Skeletal muscle tissue (tissue), 4 donors: ENCODE measurements around the gene SEMG1. TPM values are rescaled to one million over a fixed set of nuclear protein-coding genes. Genes with fewer than 3 reads are reported as not detected.

Source experiments
- H3K27ac ChIP-seq: one replicate; pipeline ENCODE4 v1.7.0; 2013; ENCODE audit warnings: mild to moderate bottlenecking, low read depth, low read length, inconsistent platforms
- H3K27me3 ChIP-seq, 3 donors: one replicate each; pipeline ENCODE4 v1.7.0; 2013; ENCODE audit warnings: low read length in 3 of 3; ENCODE audit not compliant: control insufficient read depth in 3 of 3, insufficient read depth in 3 of 3
- H3K36me3 ChIP-seq, 3 donors: one replicate each; pipeline ENCODE4 v1.7.0; 2013; ENCODE audit warnings: low read length in 3 of 3; ENCODE audit not compliant: control insufficient read depth in 3 of 3, insufficient read depth in 3 of 3
- H3K4me1 ChIP-seq, 3 donors: one replicate each; pipeline ENCODE4 v1.7.0; 2013; ENCODE audit warnings: low read length in 3 of 3, mild to moderate bottlenecking in 3 of 3; ENCODE audit not compliant: control insufficient read depth in 3 of 3, insufficient read depth in 3 of 3
- H3K4me3 ChIP-seq, 3 donors: one replicate each; pipeline ENCODE4 v1.7.0; 2013; ENCODE audit warnings: low read length in 3 of 3
- H3K9ac ChIP-seq, 3 donors: one replicate each; pipeline ENCODE4 v1.7.0; 2013; ENCODE audit warnings: low read length in 3 of 3, mild to moderate bottlenecking in 3 of 3, moderate library complexity in 2 of 3, low read depth in 1 of 3
- H3K9me3 ChIP-seq, 3 donors: one replicate each; pipeline ENCODE4 v1.7.0; 2013; ENCODE audit warnings: low read length in 3 of 3; ENCODE audit not compliant: control insufficient read depth in 3 of 3
- total RNA-seq: library from RNA; depleted of rRNA; stranded (reverse); fragments of >200 nt; gene quantifications from one replicate; pipeline ENCODE4 v1.2.3, GENCODE V29; 2014
- donor health status: Osteomylitis.

The SEMG1 gene
- total RNA-seq, 1 donor from 2014 or later: not detected

GRCh38 chr20:45218636-45219035 is 11.8 kb downstream of the SEMG1 start:
- no peaks in the 10 kb centered on the region for H3K36me3 ChIP-seq
- no peak overlapping the region for H3K4me3 ChIP-seq
- peaks cover 3 to 5% (median 3%) of the 10 kb centered on the region in 3 donors for H3K27me3 ChIP-seq
- no peak overlapping the region for H3K27ac ChIP-seq
- H3K9ac ChIP-seq: no peak overlapping the region
- no peaks in the 10 kb centered on the region for H3K4me1 ChIP-seq
- no peaks in the 10 kb centered on the region for H3K9me3 ChIP-seq

GRCh38 chr20:45221076-45221475 is 14.2 kb downstream of the SEMG1 start, which contains the start of gene SEMG2:
Gene SEMG2 (plus strand): TSS chr20:45221373. CDS start chr20:45221390, 17 bp downstream.
- Histone ChIP-seq H3K9me3 (peaks cover 0 to 2% (median 0%) of the 10 kb centered on the region in 3 donors), H3K36me3 (no peaks in the 10 kb centered on the region), H3K27me3 (peaks cover 3 to 9% (median 5%) of the 10 kb centered on the region in 3 donors), H3K4me1 (no peaks in the 10 kb centered on the region), H3K9ac (no peak within 1 kb of the TSS), H3K4me3 (no peak within 1 kb of the TSS), H3K27ac (no peak within 1 kb of the TSS)

- Histone ChIP-seq H3K36me3 (no peaks in the 10 kb centered on the region), H3K27ac (no peak overlapping the region), H3K4me3 (no peak overlapping the region), H3K9me3 (peaks cover 0 to 2% (median 0%) of the 10 kb centered on the region in 3 donors), H3K4me1 (no peaks in the 10 kb centered on the region), H3K9ac (no peak overlapping the region), H3K27me3 (peaks cover 3 to 15% (median 5%) of the 10 kb centered on the region in 3 donors)
These were observed 16.3 kb downstream of the SEMG1 start for GRCh38 chr20:45223136-45223535.

- H3K27me3 ChIP-seq: peaks cover 4 to 21% (median 14%) of the 10 kb centered on the region in 3 donors
- H3K36me3 ChIP-seq: no peaks in the 10 kb centered on the region
- H3K9me3 ChIP-seq: peaks cover 0 to 2% (median 0%) of the 10 kb centered on the region in 3 donors
- no peak overlapping the region for H3K27ac ChIP-seq
- H3K4me3 ChIP-seq: no peak overlapping the region
- H3K9ac ChIP-seq: no peak overlapping the region
- H3K4me1 ChIP-seq: no peaks in the 10 kb centered on the region
These were observed 19.5 kb downstream of the SEMG1 start for GRCh38 chr20:45226287-45226686.

- H3K4me1 ChIP-seq: no peaks in the 10 kb centered on the region
- peaks cover 0 to 2% (median 0%) of the 10 kb centered on the region in 3 donors for H3K9me3 ChIP-seq
- no peak overlapping the region for H3K4me3 ChIP-seq
- H3K36me3 ChIP-seq: no peaks in the 10 kb centered on the region
- H3K9ac ChIP-seq: no peak overlapping the region
- peaks cover 2 to 17% (median 12%) of the 10 kb centered on the region in 3 donors for H3K27me3 ChIP-seq
- H3K27ac ChIP-seq: no peak overlapping the region
These were observed 22.6 kb downstream of the SEMG1 start for GRCh38 chr20:45229264-45230056.

- Histone ChIP-seq H3K9me3 (peaks cover 0 to 5% (median 4%) of the 10 kb centered on the region in 3 donors), H3K9ac (no peak overlapping the region), H3K4me3 (no peak overlapping the region), H3K4me1 (no peaks in the 10 kb centered on the region), H3K27me3 (peaks cover 2 to 20% (median 12%) of the 10 kb centered on the region in 3 donors), H3K36me3 (no peaks in the 10 kb centered on the region), H3K27ac (no peak overlapping the region)
These were observed 23.8 kb downstream of the SEMG1 start for GRCh38 chr20:45230631-45231030.

- Histone ChIP-seq H3K4me1 (no peaks in the 10 kb centered on the region), H3K27me3 (peaks cover 0 to 14% (median 11%) of the 10 kb centered on the region in 3 donors), H3K4me3 (no peak overlapping the region), H3K9me3 (peaks cover 0 to 5% (median 4%) of the 10 kb centered on the region in 3 donors), H3K36me3 (no peaks in the 10 kb centered on the region), H3K27ac (no peak overlapping the region), H3K9ac (no peak overlapping the region)
These were observed 29.2 kb downstream of the SEMG1 start for GRCh38 chr20:45235995-45236394.

- Histone ChIP-seq H3K4me3 (no peak overlapping the region), H3K36me3 (no peaks in the 10 kb centered on the region), H3K27me3 (peaks cover 0 to 14% (median 8%) of the 10 kb centered on the region in 3 donors), H3K27ac (no peak overlapping the region), H3K4me1 (no peaks in the 10 kb centered on the region), H3K9ac (no peak overlapping the region), H3K9me3 (peaks cover 0 to 5% (median 4%) of the 10 kb centered on the region in 3 donors)
These were observed 31.3 kb downstream of the SEMG1 start for GRCh38 chr20:45238139-45238538.

- H3K27ac ChIP-seq: no peak overlapping the region
- H3K4me1 ChIP-seq: no peaks in the 10 kb centered on the region
- no peaks in the 10 kb centered on the region for H3K27me3 ChIP-seq
- no peaks in the 10 kb centered on the region for H3K9me3 ChIP-seq
- H3K9ac ChIP-seq: no peak overlapping the region
- no peak overlapping the region for H3K4me3 ChIP-seq
- H3K36me3 ChIP-seq: no peaks in the 10 kb centered on the region
These were observed 39.3 kb downstream of the SEMG1 start for GRCh38 chr20:45246109-45246508.

- no peaks in the 10 kb centered on the region for H3K27me3 ChIP-seq
- H3K9me3 ChIP-seq: no peaks in the 10 kb centered on the region
- H3K36me3 ChIP-seq: no peaks in the 10 kb centered on the region
- no peak overlapping the region for H3K9ac ChIP-seq
- no peak overlapping the region for H3K27ac ChIP-seq
- peaks cover 0 to 3% (median 0%) of the 10 kb centered on the region in 3 donors for H3K4me1 ChIP-seq
- H3K4me3 ChIP-seq: no peak overlapping the region
These were observed 41.0 kb downstream of the SEMG1 start for GRCh38 chr20:45247865-45248264.
